ENCODE measurements around the gene CFAP210. TPM values are rescaled to one million over a fixed set of nuclear protein-coding genes. Genes with fewer than 3 reads are reported as not detected.
A peak's percentile ranks its signal among the peaks of the same experiment; 100 is the strongest.

Gene CFAP210
- total RNA-seq, 1 experiment from 2014 or later, result 0.94 TPM

- Histone ChIP-seq H3K23ac (ENCODE audit: insufficient read length, low read depth, low read length) (no peak overlapping the region), H3K23me2 (ENCODE audit: insufficient read length, low read depth, low read length, poor library complexity, severe bottlenecking) (peaks cover 10% of the 10 kb centered on the region), H3T11ph (ENCODE audit: low read length) (no peak overlapping the region), H3K4me2 (ENCODE audit: insufficient read depth, insufficient read length, low read length) (no peak overlapping the region), H2BK12ac (ENCODE audit: insufficient read length, low read depth, low read length) (no peak overlapping the region), H3K9ac (ENCODE audit: extremely low read depth, insufficient read length, low read length) (no peak overlapping the region), H3K18ac (ENCODE audit: insufficient read length, low read depth, low read length) (no peak overlapping the region), H3K27me3 (ENCODE audit: insufficient read depth, low read length) (no peaks in the 10 kb centered on the region), H4K8ac (replicated peaks; ENCODE audit: insufficient read length, low read depth, low read length) (no peak overlapping the region), H3K27ac (ENCODE audit: insufficient read length, low read depth, low read length) (no peak overlapping the region), H3K14ac (ENCODE audit: insufficient read depth, low read length) (no peak overlapping the region), H3K4ac (ENCODE audit: low read depth, low read length) (no peak overlapping the region), H2BK120ac (ENCODE audit: low read depth, low read length, poor library complexity, severe bottlenecking) (no peak overlapping the region), H4K5ac (ENCODE audit: insufficient read length, low read depth, low read length) (no peak overlapping the region), H3K4me1 (ENCODE audit: insufficient read depth, low read length) (no peaks in the 10 kb centered on the region), H3K79me2 (ENCODE audit: insufficient read depth, low read length) (no peaks in the 10 kb centered on the region), H3K79me1 (ENCODE audit: insufficient read depth, low read depth, low read length, poor library complexity, severe bottlenecking) (no peaks in the 10 kb centered on the region), H3K56ac (ENCODE audit: insufficient read length, low read depth, low read length) (no peak overlapping the region), H4K20me1 (ENCODE audit: control insufficient read depth, insufficient read depth, insufficient read length) (no peaks in the 10 kb centered on the region), H4K91ac (ENCODE audit: insufficient read length, low read depth, low read length) (no peak overlapping the region), H2BK15ac (ENCODE audit: low read depth, low read length) (no peak overlapping the region), H2AK5ac (ENCODE audit: insufficient read length, low read length) (no peak overlapping the region), H3K9me3 (ENCODE audit: control insufficient read depth, low read depth, low read length) (no peaks in the 10 kb centered on the region), H2AFZ (ENCODE audit: low read length) (no peak overlapping the region), H2BK5ac (ENCODE audit: insufficient read length, low read length) (no peak overlapping the region), H2BK20ac (ENCODE audit: low read depth, low read length, poor library complexity, severe bottlenecking) (no peak overlapping the region)
- peaks cover 5 to 10% of the 10 kb centered on the region in 2 experiments for H3K4me1 Mint-ChIP-seq
- DNase-seq, result no peak
- no peak for TF ChIP-seq CTCF (conservative IDR thresholded peaks at IDR 0.05)
- WGBS (ENCODE audit: extremely low coverage, insufficient read length, low lambda C conversion rate), result no CpG with 5 or more reads among the region's 4 CpGs
- H3K9me3 Mint-ChIP-seq, result peaks cover 5% of the 10 kb centered on the region in 2 experiments; a peak in 4 of 5 replicates
- peaks cover 10% of the 10 kb centered on the region for H3K27me3 Mint-ChIP-seq (ENCODE audit: low read depth)
- peaks cover under 1 to 15% (median 9%) of the 10 kb centered on the region in 3 experiments; a peak in 5 of 7 replicates for H3K36me3 Mint-ChIP-seq (ENCODE audit: insufficient read depth in 1 of 3, low read depth in 3 of 3)
- peak overlapping the region in 1 of 3 experiments; percentile 99; a peak in 1 of 7 replicates for H3K27ac Mint-ChIP-seq
- H3K4me3 Mint-ChIP-seq, result peak overlapping the region; percentile 87 to 96
Measured at GRCh38 chr2:169693360-169693759, 845 bp downstream of the CFAP210 start.

Measured in H9 (cell line).